ENCODE results near the gene TEAD1. TPM values are rescaled to one million over a fixed set of nuclear protein-coding genes. Genes with fewer than 3 reads are reported as not detected.

Gene TEAD1
- total RNA-seq, 2 experiments from 2014 or later: 0.25 to 0.83 TPM

DNA sequence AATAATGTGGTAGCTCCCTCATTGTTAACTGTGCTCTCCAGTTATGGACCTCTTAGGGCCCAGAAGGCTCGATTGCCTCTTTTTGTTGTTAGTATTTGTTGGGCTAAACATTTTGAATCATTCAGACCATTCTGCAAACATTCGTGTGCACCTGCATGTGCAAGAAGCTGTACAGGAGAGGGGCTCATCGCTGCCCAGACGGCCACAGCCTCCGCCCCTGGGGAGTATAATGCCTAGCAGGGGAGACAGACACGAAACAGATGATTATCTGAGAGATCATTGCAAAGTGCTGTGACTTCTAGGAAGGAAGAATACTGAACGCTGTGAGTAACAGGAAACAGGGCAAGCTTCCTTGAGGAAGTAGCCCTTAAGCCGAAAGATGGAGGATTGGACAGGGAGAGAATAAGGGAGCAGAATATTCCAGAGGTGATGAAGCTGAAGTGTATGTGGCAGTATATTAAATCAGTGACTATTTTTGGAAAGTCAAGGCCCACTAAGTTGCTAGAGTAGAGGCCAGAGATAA is 211.6 kb downstream of the TEAD1 start:
- ATAC-seq (no peak), DNase-seq (no peak)
- Mint-ChIP-seq H3K9me3 (no peaks in the 10 kb centered on the region), H3K4me1 (ENCODE audit: low read depth) (no peaks in the 10 kb centered on the region), H3K4me3 (no peak overlapping the region), H3K27ac (no peak overlapping the region), H3K36me3 (ENCODE audit: low read depth) (no peaks in the 10 kb centered on the region), H3K27me3 (peaks cover 3% of the 10 kb centered on the region)
- intact Hi-C loops (cut with micrococcal nuclease): loop anchor here (5.0 to 10.0 kb wide), 2 partner anchors 211 to 283 kb away; partner anchors contain the start of gene TEAD1
- TF ChIP-seq CTCF (IDR thresholded peaks at IDR 0.05): no peak
- CTCF ChIA-PET: interaction anchor here (1.1 to 10.2 kb wide), 4 partner anchors 8 to 555 kb away, joined by 3 to 120 read pairs (median 3); no protein-coding TSS in a partner anchor
- POLR2A ChIA-PET: no interaction called here

DNA sequence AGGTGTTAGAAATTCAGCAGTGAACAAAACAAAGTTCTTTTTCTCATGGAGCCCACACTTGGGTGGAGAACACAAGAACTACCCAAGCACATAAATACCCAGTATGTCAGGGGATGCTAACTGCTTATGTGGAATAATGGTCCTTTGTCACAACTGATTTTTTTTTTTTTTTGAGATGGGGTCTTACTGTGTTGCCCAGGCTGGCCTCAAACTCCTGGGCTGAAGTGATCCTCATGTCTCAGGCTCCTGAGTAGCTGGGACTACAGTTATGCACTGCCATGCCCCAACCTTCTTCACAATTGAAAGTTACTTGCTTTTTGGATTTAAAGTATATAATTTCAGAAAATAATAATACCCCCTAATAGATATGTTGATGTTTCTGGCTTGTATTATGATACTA is 212.3 kb downstream of the TEAD1 start:
- Mint-ChIP-seq H3K9me3 (no peaks in the 10 kb centered on the region), H3K4me3 (no peak overlapping the region), H3K4me1 (ENCODE audit: low read depth) (no peaks in the 10 kb centered on the region), H3K27ac (no peak overlapping the region), H3K36me3 (ENCODE audit: low read depth) (no peaks in the 10 kb centered on the region), H3K27me3 (peaks cover 4% of the 10 kb centered on the region)
- ChIA-PET POLR2A (no interaction called here), CTCF (interaction anchor here (1.1 to 10.2 kb wide), 2 partner anchors 555 to 598 kb away, joined by 5 to 120 read pairs; no protein-coding TSS in a partner anchor)
- no peak for TF ChIP-seq CTCF (IDR thresholded peaks at IDR 0.05)
- no peak for ATAC-seq
- DNase-seq: no peak
- intact Hi-C loops (cut with micrococcal nuclease): loop anchor here (5.0 to 10.0 kb wide), 2 partner anchors 212 to 284 kb away; partner anchors contain the start of gene TEAD1

DNA sequence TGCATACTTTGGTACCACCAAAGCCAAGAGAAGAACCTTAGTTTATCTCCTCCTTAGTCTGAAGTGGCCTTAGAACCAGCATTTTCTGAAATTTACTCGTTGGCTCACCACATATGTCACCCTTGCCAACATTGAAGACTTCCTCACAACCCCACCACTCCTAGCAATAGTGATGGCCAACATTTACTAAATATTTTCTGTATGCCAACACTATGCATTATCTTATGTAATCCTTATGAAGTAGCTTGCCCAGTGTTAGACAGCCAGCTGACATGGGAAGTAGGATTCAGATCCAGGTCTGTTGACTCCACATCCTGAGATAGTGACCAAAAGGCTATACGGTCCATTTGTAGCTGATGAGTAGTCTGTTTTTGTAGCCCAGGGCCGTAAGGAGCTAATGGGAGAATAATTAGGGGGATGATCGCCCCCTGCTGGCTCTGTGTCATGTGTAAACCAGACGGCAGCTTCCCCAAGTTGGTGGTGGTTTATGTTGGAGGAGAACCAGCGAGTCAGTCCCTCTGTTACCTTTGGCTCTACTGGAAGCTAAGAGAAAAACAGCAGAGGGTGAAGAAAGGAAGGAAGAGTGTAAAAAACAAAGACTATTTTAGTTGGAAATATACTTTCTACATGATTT is 214.4 kb downstream of the TEAD1 start:
- ATAC-seq: peak; percentile 47
- Mint-ChIP-seq H3K4me3 (no peak overlapping the region), H3K9me3 (no peaks in the 10 kb centered on the region), H3K36me3 (ENCODE audit: low read depth) (no peaks in the 10 kb centered on the region), H3K27ac (no peak overlapping the region), H3K27me3 (peaks cover 4% of the 10 kb centered on the region), H3K4me1 (ENCODE audit: low read depth) (no peaks in the 10 kb centered on the region)
- peak; percentile 83 for TF ChIP-seq CTCF (IDR thresholded peaks at IDR 0.05)
- ChIA-PET CTCF (interaction anchor here (0.6 to 10.2 kb wide), 37 partner anchors 9 to 841 kb away, joined by 3 to 120 read pairs (median 4); no protein-coding TSS in a partner anchor), POLR2A (no interaction called here)
- DNase-seq: peak; percentile 88
- intact Hi-C loops (cut with micrococcal nuclease): loop anchor here (2.0 to 10.0 kb wide), 3 partner anchors 214 to 558 kb away; partner anchors contain the start of gene TEAD1

DNA sequence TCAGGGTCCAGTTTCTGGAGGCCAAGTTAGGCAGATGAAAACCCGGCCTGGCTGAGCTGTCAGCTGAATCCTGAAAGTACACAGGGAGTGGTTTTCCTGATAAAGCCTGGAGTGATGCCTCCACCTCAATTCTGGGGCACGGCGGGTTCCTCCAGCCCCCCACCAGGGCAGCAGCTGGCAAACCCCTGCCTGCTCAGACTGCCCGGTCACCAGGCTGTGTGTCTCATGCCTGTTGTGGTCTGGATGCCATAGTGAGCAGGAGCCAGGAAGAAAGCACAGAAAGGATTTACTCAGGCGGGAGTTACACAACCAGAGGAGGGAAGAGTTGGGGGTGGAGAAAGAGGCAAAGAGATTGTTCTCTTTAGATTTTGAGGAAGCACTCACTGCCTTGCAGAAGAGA is 215.0 kb downstream of the TEAD1 start:
- Mint-ChIP-seq H3K4me1 (ENCODE audit: low read depth) (no peaks in the 10 kb centered on the region), H3K36me3 (ENCODE audit: low read depth) (no peaks in the 10 kb centered on the region), H3K4me3 (no peak overlapping the region), H3K9me3 (no peaks in the 10 kb centered on the region), H3K27ac (no peak overlapping the region), H3K27me3 (peaks cover 4% of the 10 kb centered on the region)
- POLR2A ChIA-PET: no interaction called here
- no peak for ATAC-seq
- CTCF ChIA-PET: interaction anchor here (0.6 to 10.2 kb wide), 32 partner anchors 10 to 841 kb away, joined by 3 to 120 read pairs (median 4); no protein-coding TSS in a partner anchor
- TF ChIP-seq CTCF (IDR thresholded peaks at IDR 0.05): no peak
- intact Hi-C loops (cut with micrococcal nuclease): loop anchor here (2.0 to 10.0 kb wide), 3 partner anchors 214 to 558 kb away; partner anchors contain the start of gene TEAD1
- no peak for DNase-seq

DNA sequence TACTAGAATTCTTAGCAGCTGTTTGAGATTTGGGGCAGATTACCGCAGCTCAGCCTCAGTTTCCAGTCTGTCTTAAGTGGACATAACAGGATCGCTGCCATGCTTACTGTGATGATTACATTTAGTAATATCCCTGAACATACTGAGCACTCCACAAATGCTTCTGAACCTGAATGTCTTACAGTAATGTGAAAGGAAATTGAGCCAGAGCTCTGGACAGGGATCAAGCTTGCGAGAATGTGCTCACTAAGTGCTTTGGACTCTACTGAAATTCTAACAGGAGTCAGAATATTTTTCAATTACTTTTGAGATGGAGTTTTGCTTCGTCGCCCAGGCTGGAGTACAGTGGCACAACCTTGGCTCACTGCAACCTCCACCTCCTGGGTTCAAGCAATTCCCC is 216.3 kb downstream of the TEAD1 start:
- no peak overlapping the region for H3K4me3 Mint-ChIP-seq
- no peak for DNase-seq
- ATAC-seq: no peak
- no peaks in the 10 kb centered on the region for H3K9me3 Mint-ChIP-seq
- TF ChIP-seq CTCF (IDR thresholded peaks at IDR 0.05): no peak
- CTCF ChIA-PET: interaction anchor here (0.9 to 10.2 kb wide), 6 partner anchors 8 to 605 kb away, joined by 3 to 120 read pairs (median 16); no protein-coding TSS in a partner anchor
- intact Hi-C loops (cut with micrococcal nuclease): loop anchor here (5.0 to 10.0 kb wide), 2 partner anchors 478 to 846 kb away; no protein-coding TSS in a partner anchor
- no peaks in the 10 kb centered on the region for H3K36me3 Mint-ChIP-seq (ENCODE audit: low read depth)
- peaks cover 8% of the 10 kb centered on the region for H3K27me3 Mint-ChIP-seq
- POLR2A ChIA-PET: interaction anchor here (1.1 kb wide), 1 partner anchor 13 kb away, joined by 3 read pairs; no protein-coding TSS in a partner anchor
- no peak overlapping the region for H3K27ac Mint-ChIP-seq
- no peaks in the 10 kb centered on the region for H3K4me1 Mint-ChIP-seq (ENCODE audit: low read depth)
